ENCODE data around the gene WDR62.

Gene WDR62

DNA sequence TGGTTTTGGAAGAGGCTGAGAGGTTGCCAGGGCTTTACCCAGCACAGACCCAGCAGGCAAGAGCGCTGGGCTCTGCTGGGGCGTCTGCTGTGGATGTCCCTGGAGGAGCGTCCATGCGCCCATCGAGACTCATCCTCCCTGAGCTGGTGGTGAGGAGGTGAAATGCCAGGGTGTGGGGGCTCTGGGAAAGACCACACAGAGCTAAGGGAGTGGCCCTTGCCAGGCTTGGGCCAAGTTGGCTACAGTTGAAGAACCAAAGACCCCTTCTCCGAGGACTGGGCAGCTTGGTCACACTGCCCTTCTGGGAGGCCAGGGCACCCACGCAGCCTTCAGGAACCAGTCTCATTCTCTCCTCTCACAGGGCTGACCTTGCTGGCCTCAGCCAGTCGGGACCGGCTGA, 31.6 kb downstream of the WDR62 start:
- TF ChIP-seq, protein P1, sequence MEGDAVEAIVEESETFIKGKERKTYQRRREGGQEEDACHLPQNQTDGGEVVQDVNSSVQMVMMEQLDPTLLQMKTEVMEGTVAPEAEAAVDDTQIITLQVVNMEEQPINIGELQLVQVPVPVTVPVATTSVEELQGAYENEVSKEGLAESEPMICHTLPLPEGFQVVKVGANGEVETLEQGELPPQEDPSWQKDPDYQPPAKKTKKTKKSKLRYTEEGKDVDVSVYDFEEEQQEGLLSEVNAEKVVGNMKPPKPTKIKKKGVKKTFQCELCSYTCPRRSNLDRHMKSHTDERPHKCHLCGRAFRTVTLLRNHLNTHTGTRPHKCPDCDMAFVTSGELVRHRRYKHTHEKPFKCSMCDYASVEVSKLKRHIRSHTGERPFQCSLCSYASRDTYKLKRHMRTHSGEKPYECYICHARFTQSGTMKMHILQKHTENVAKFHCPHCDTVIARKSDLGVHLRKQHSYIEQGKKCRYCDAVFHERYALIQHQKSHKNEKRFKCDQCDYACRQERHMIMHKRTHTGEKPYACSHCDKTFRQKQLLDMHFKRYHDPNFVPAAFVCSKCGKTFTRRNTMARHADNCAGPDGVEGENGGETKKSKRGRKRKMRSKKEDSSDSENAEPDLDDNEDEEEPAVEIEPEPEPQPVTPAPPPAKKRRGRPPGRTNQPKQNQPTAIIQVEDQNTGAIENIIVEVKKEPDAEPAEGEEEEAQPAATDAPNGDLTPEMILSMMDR (IDR thresholded peaks at IDR 0.05; ENCODE audit: extremely low read depth, missing control alignments) = no peak
- no peak for DNase-seq (ENCODE audit: low spot score)

DNA sequence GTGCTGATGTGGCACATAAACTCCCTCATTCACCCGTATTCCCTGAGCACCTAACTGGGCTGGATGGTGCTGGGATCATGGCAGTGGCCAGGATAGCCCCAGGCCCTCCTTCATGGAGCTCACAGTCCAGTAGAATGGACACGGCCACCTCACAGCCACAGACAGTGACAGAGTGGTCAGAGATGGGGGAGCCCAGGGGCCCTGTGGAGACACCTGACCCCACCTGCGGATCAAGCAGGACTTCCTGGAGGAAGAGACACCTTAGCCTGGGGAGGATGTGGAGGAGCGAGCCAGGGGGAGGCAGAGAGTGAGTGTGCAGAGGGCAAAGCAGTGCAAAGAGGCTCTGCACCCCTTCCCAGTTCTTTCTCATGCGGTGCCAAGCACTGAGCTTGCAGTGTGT, 35.1 kb downstream of the WDR62 start:
- no peak for DNase-seq (ENCODE audit: low spot score)
- TF ChIP-seq, protein P1 (IDR thresholded peaks at IDR 0.05; ENCODE audit: extremely low read depth, missing control alignments) = no peak

DNA sequence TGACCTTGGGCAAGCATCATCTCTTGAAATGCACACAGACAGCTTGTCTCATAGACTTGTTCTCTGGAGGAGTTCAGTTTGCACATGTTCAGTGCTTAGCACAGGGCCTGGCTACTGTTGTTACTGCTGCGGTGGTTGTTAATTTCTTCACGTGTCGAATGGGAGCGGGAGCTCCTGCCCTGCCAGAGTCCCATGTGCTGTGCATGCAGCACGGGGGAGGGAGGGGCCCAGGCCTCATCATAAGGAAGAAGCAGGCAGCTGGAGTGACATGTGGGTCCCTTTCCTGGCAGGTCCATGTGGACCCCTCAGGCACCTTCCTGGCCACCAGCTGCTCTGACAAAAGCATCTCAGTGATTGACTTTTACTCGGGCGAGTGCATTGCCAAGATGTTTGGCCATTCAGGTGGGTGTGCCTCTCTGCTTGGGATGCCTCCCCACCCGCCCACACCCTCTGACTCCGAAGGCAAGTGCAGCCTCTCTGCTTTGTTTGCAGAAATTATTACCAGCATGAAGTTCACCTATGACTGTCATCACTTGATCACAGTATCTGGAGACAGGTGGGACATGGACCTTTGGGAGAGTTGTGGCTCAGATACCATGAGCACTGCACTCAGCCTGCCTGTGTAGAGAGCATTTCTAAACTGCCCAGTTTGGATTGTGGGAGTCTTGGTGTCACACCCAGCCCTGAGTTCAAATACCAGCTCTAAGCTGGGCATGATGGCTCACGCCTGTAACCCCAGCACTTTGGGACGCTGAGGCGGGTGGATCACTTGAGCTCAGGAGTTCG, 36.4 kb downstream of the WDR62 start:
- TF ChIP-seq, protein P1 (IDR thresholded peaks at IDR 0.05; ENCODE audit: extremely low read depth, missing control alignments) = no peak
- DNase-seq (ENCODE audit: low spot score) = no peak

DNA sequence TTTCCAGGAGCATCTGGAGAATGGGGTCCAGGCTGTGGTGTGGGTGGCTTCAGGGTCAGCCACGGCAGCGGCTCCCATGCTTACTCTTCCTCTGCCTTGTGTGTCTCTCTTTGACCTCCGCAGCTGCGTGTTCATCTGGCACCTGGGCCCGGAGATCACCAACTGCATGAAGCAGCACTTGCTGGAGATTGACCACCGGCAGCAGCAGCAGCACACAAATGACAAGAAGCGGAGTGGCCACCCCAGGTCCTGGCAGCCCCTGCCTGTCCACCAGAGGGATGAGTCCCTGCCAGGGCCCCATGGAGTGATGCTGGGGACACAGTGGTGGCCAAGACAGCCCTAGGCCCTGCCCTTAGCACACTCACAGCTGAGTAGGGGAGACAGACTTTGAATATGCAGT, 37.9 kb downstream of the WDR62 start:
- DNase-seq (ENCODE audit: low spot score) = no peak
- TF ChIP-seq, protein P1 (IDR thresholded peaks at IDR 0.05; ENCODE audit: extremely low read depth, missing control alignments) = no peak

DNA sequence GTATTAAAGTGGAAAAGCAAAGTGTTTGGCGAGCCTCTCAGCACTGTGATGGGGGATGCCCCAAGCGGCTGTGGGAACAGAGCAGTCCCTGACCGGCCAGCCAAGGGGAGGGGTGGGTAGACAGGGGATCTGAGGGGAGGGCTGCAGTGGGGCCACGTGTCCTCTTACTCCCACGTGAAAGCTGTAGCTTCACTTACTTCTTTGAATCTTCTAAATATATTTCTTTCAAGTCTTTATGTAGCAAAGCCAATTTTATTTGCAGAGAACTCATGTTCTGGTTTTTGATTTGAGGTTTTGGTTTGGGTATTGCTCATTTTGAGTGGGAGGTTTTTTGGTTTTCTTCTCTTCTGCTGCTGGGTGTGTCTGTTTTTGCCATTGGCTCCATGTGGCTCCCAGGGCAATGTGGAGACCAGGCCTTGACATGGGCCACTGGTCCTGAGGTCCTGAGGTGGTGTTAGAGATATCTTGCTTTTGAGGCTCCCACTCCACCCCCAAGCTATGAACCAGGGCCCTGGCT, 38.5 kb downstream of the WDR62 start:
- TF ChIP-seq, protein P1 (IDR thresholded peaks at IDR 0.05; ENCODE audit: extremely low read depth, missing control alignments) = no peak
- peak; percentile 80 for DNase-seq (ENCODE audit: low spot score)

DNA sequence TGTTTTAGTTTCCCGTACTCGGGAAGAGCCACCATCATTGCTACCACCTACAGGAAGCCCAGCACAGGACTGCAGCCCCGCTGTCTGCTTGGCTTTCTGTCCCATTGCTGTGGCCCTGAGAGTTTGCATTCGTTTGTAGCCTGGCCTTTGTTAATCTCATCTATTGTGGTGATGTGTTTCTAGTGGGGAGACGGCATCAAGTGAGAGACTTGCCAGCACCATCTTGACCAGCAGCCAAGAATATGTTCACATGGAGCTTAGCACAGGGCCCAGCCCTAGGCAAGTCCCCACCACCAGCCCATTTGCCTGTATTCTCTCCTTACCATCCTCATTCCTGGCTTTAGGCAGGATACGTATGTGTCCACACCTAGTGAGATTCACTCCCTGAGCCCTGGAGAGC, 39.0 kb downstream of the WDR62 start:
- TF ChIP-seq, protein P1 (IDR thresholded peaks at IDR 0.05; ENCODE audit: extremely low read depth, missing control alignments) = no peak
- DNase-seq (ENCODE audit: low spot score) = peak; percentile 66

DNA sequence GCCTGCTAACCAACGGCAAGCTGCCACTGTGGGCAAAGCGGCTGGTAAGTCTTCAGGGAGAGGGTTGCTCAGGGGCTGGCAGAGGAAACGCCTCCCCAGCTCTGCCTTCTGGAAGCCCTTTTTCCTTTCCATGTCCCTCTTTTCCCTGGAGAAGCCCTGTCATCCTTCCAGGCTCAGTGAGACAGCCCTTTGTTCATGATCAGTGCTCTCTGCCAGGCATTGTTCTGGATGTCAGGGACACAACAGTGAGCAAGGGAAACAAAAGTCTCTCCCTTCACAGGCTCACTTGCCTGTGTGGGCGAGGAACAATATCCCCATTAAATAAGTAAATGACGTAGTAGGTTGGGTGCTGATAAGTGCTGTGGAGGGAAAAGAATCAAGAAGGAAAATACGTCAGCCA, 42.3 kb downstream of the WDR62 start:
- DNase-seq (ENCODE audit: low spot score) = no peak
- TF ChIP-seq, protein P1 (IDR thresholded peaks at IDR 0.05; ENCODE audit: extremely low read depth, missing control alignments) = no peak

Measured in GM20000 (cell line).